HCT116 (cell line): ENCODE data around the gene KDM2B. TPM values are rescaled to one million over a fixed set of nuclear protein-coding genes. Genes with fewer than 3 reads are reported as not detected.

Source experiments
- ATAC-seq: fragments of 200-7000 bp; cut with Tn5 transposase; 2 replicates; pipeline ENCODE4 v1.9.1; 2020; ENCODE audit warnings: mild to moderate bottlenecking, moderate library complexity
- BruUV-seq: library from RNA; stranded (reverse); fragments of 400-500 nt; replicated peaks from 2 replicates; lab custom pipeline; 2021; lab: Mats Ljungman, UMichigan
- CTCF ChIA-PET: fragments of 300-600 bp; sonication (Branson Sonifier 250); formaldehyde crosslinking; loops from one replicate; lab custom pipeline; 2021; ENCODE audit warnings: antibody characterized with exemption; lab: Charles Lee
- POLR2A ChIA-PET: fragments of 300-600, 350-600 bp; sonication (Branson Sonifier 250); formaldehyde crosslinking; loops from one replicate; lab custom pipeline; 2021; ENCODE audit warnings: antibody characterized with exemption; lab: Charles Lee
- RAD21 ChIA-PET, 2 experiments: fragments of 300-600 bp; sonication (Branson Sonifier 250); formaldehyde crosslinking; loops; one replicate each; lab custom pipeline; 2023; ENCODE audit warnings: low total read pairs in 2 of 2; ENCODE audit not compliant: uncharacterized antibody in 2 of 2, unreplicated experiment in 2 of 2, low non-redundant PET in 1 of 2; lab: Charles Lee
- DNase-seq: peaks from one replicate; pipeline ENCODE4 v3.0.0-alpha.2; 2010; ENCODE audit warnings: low read depth, low spot score
- H2AFZ ChIP-seq: fragments of 200-600 bp; shearing (Covaris generic), sonication (generic); 2 replicates; pipeline ENCODE4 v1.6.1; 2017; ENCODE audit warnings: low read depth, mixed run types, mixed read lengths, antibody characterized with exemption, low read length; ENCODE audit not compliant: poor library complexity, severe bottlenecking
- H3K27ac ChIP-seq: 2 replicates; pipeline ENCODE4 v1.5.1; 2012; ENCODE audit warnings: low read depth, low read length
- H3K27me3 ChIP-seq: fragments of 200-600 bp; sonication (generic); 2 replicates; pipeline ENCODE4 v1.6.1; 2016; ENCODE audit warnings: mixed run types, low read length, mixed read lengths; ENCODE audit not compliant: insufficient read depth
- H3K36me3 ChIP-seq, 2 experiments: fragments of 200-500 bp in 1 of 2; fragments of 200-600 bp in 1 of 2; sonication (Bioruptor generic) in 1 of 2; sonication (generic) in 1 of 2; 2 replicates each; pipeline versions ENCODE4 v1.5.1 to v1.6.1; 2014 to 2016; ENCODE audit warnings: low read length in 2 of 2, inconsistent platforms in 1 of 2, mixed read lengths in 1 of 2, mixed run types in 1 of 2; ENCODE audit not compliant: insufficient read depth in 2 of 2, control insufficient read depth in 1 of 2
- H3K4me1 ChIP-seq, 2 experiments: fragments of 200-600 bp in 1 of 2; sonication (generic) in 1 of 2; 2 replicates each; pipeline versions ENCODE4 v1.5.1 to v1.6.1; 2012 to 2017; ENCODE audit warnings: low read length in 2 of 2, inconsistent platforms in 1 of 2, mild to moderate bottlenecking in 1 of 2, mixed read lengths in 1 of 2, mixed run types in 1 of 2, moderate library complexity in 1 of 2; ENCODE audit not compliant: insufficient read depth in 2 of 2, control insufficient read depth in 1 of 2
- H3K4me2 ChIP-seq: fragments of 200-600 bp; sonication (generic); 2 replicates; pipeline ENCODE4 v1.6.1; 2017; ENCODE audit warnings: mixed run types, low read length, mixed read lengths
- H3K4me3 ChIP-seq, 2 experiments: fragments of 200-600 bp in 1 of 2; sonication (generic) in 1 of 2; replicated peaks in 1 of 2; 2 replicates each; pipeline ENCODE4 v1.5.1; 2011 to 2016; ENCODE audit warnings: low read length in 2 of 2, control low read depth in 1 of 2, low read depth in 1 of 2, mild to moderate bottlenecking in 1 of 2, mixed read lengths in 1 of 2, mixed run types in 1 of 2
- H3K79me2 ChIP-seq: fragments of 200-600 bp; sonication (generic); 2 replicates; pipeline ENCODE4 v1.6.1; 2017; ENCODE audit warnings: mild to moderate bottlenecking, mixed run types, low read length, moderate library complexity, mixed read lengths; ENCODE audit not compliant: insufficient read depth
- H3K9ac ChIP-seq: fragments of 200-600 bp; sonication (generic); 2 replicates; pipeline ENCODE4 v1.6.1; 2016; ENCODE audit warnings: low read length, mixed read lengths
- H3K9me2 ChIP-seq: fragments of 200-600 bp; sonication (generic), shearing (Covaris generic); 2 replicates; pipeline ENCODE4 v1.6.1; 2017; ENCODE audit warnings: mixed run types, mild to moderate bottlenecking, moderate library complexity; ENCODE audit not compliant: insufficient read depth
- H3K9me3 ChIP-seq, 2 experiments: fragments of 200-500 bp in 1 of 2; fragments of 200-600 bp in 1 of 2; sonication (Bioruptor generic) in 1 of 2; sonication (generic) in 1 of 2; 2 replicates each; pipeline ENCODE4 v1.6.1; 2014 to 2017; ENCODE audit warnings: low read length in 2 of 2, mixed read lengths in 2 of 2, inconsistent platforms in 1 of 2, low read depth in 1 of 2, mild to moderate bottlenecking in 1 of 2, mixed run types in 1 of 2, moderate library complexity in 1 of 2; ENCODE audit not compliant: control insufficient read depth in 1 of 2, insufficient read depth in 1 of 2
- H4K20me1 ChIP-seq: fragments of 200-600 bp; sonication (generic), shearing (Covaris generic); 2 replicates; pipeline ENCODE4 v1.6.1; 2017; ENCODE audit warnings: mixed run types, mild to moderate bottlenecking, moderate library complexity; ENCODE audit not compliant: insufficient read depth
- CEBPB ChIP-seq: IDR thresholded peaks from 2 replicates; pipeline ENCODE4 v1.6.1; 2012; ENCODE audit warnings: low read depth
- EGR1 ChIP-seq: IDR thresholded peaks from 2 replicates; pipeline ENCODE4 v1.6.1; 2012; ENCODE audit warnings: low read depth
- ELF1 ChIP-seq: IDR thresholded peaks from 2 replicates; pipeline ENCODE4 v1.6.1; 2012; ENCODE audit warnings: low read depth, borderline replicate concordance
- EZH2 ChIP-seq: fragments of 200-600 bp; sonication (generic); IDR thresholded peaks from 2 replicates; pipeline ENCODE4 v1.6.1; 2017; ENCODE audit warnings: antibody characterized with exemption, mixed run types
- EZH2phosphoT487 ChIP-seq: fragments of 200-600 bp; IDR thresholded peaks from 2 replicates; pipeline ENCODE4 v1.6.1; 2018; ENCODE audit warnings: antibody characterized with exemption, borderline replicate concordance
- FOSL1 ChIP-seq: IDR thresholded peaks from 2 replicates; pipeline ENCODE4 v1.6.1; 2012; ENCODE audit warnings: low read depth
- JUND ChIP-seq: IDR thresholded peaks from 2 replicates; pipeline ENCODE4 v1.6.1; 2012
- POLR2A ChIP-seq: IDR thresholded peaks from 2 replicates; pipeline ENCODE4 v1.7.0; 2011; ENCODE audit warnings: borderline replicate concordance; ENCODE audit not compliant: insufficient read depth, insufficient read length; ENCODE audit errors: extremely low read depth
- RAD21 ChIP-seq: IDR thresholded peaks from 2 replicates; pipeline ENCODE4 v1.6.1; 2012; ENCODE audit warnings: low read depth, mild to moderate bottlenecking
- SIN3A ChIP-seq: IDR thresholded peaks from 2 replicates; pipeline ENCODE4 v1.6.1; 2012; ENCODE audit warnings: low read depth
- SP1 ChIP-seq: IDR thresholded peaks from 2 replicates; pipeline ENCODE4 v1.6.1; 2012; ENCODE audit warnings: low read depth
- SRF ChIP-seq: IDR thresholded peaks from 2 replicates; pipeline ENCODE4 v1.6.1; 2012; ENCODE audit warnings: low read depth
- YY1 ChIP-seq: IDR thresholded peaks from 2 replicates; pipeline ENCODE4 v1.6.1; 2011; ENCODE audit warnings: low read length, low read depth, moderate library complexity, mild to moderate bottlenecking; ENCODE audit not compliant: insufficient replicate concordance; ENCODE audit errors: extremely low read depth
- ZFX ChIP-seq: fragments of 450-650 bp; IDR thresholded peaks from 2 replicates; pipeline ENCODE4 v1.6.1; 2017
- ZNF274 ChIP-seq: fragments of 200-500 bp; sonication (Bioruptor generic); IDR thresholded peaks from 2 replicates; pipeline ENCODE4 v1.6.1; 2014; ENCODE audit warnings: mild to moderate bottlenecking, low read depth, low read length, inconsistent platforms
- intact Hi-C: fragments of 100-400 bp; cut with micrococcal nuclease; formaldehyde crosslinking; loops from 2 replicates; pipeline ENCODE4 v1.10.0; 2022
- total RNA-seq: library from RNA; stranded (reverse); gene quantifications from one replicate; pipeline ENCODE4 v1.2.1, GENCODE V29; 2021; ENCODE audit not compliant: unreplicated experiment
- TF ChIP-seq, protein P1 (sequence below): IDR thresholded peaks from 2 replicates; pipeline ENCODE4 v1.6.1; 2011; ENCODE audit warnings: mild to moderate bottlenecking, low read length, moderate library complexity; ENCODE audit not compliant: insufficient replicate concordance; ENCODE audit errors: extremely low read depth
- TF ChIP-seq, protein P2 (sequence below), 3 experiments: fragments of 200-600 bp in 1 of 3; sonication (generic) in 1 of 3; IDR thresholded peaks in 2 of 3; conservative IDR thresholded peaks in 1 of 3; 2 replicates each; pipeline ENCODE4 v1.5.1; 2012 to 2017; ENCODE audit warnings: low read depth in 2 of 3, low read length in 2 of 3, antibody characterized with exemption in 1 of 3, borderline replicate concordance in 1 of 3, control low read depth in 1 of 3, mild to moderate bottlenecking in 1 of 3, mixed read lengths in 1 of 3, mixed run types in 1 of 3, moderate library complexity in 1 of 3; ENCODE audit not compliant: insufficient read depth in 1 of 3
- TF ChIP-seq, protein P3 (sequence below): IDR thresholded peaks from 2 replicates; pipeline ENCODE4 v1.6.1; 2012

Gene KDM2B
- total RNA-seq, 1 experiment from 2014 or later, result 36.7 TPM

DNA sequence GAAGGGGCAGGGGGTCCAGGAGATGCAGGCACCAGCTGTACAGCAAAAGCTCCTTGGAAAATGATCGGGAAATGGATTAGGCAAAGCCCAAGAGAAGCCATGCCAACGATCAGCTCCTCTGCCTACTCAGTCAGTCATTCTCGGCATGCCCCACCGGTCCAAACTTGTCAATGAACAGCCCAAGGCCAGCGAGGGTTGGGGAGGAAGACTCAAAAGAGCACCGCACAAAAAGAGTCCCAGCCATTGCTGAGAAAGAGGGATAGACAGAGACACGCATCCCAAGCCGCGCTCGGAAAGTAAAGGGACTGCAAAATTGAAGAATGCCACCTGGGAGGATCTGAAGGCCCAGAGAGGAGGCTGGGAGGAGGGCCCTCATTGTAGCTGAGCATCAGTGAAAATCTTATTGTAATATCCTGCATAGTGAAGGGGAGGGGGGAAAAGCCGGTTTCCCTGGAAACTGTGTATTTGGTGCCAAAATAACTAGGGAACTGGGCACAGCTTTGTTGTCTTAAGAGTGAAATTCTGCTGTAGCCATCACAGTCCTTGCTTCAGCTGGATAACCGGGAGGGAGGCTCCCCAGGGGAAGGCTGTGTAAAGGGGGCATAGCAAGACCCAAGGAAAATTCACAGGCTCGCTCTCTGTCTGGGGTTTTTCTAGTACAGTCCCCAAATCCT, 4.7 kb downstream of the KDM2B start:
- no TSS peak for BruUV-seq
- Histone ChIP-seq H2AFZ (no peak overlapping the region), H3K4me2 (no peak overlapping the region)

More for the DNA sequence above, 4.7 kb downstream of the KDM2B start:
- intact Hi-C loops, result no loop called here
- no peak for TF ChIP-seq RAD21
- no peak for TF ChIP-seq SIN3A
- no peak for TF ChIP-seq CEBPB
- no peak for TF ChIP-seq JUND
- no peak for TF ChIP-seq ZFX
- no peak for TF ChIP-seq SP1
- no peak for TF ChIP-seq SRF
- TF ChIP-seq, protein P1, sequence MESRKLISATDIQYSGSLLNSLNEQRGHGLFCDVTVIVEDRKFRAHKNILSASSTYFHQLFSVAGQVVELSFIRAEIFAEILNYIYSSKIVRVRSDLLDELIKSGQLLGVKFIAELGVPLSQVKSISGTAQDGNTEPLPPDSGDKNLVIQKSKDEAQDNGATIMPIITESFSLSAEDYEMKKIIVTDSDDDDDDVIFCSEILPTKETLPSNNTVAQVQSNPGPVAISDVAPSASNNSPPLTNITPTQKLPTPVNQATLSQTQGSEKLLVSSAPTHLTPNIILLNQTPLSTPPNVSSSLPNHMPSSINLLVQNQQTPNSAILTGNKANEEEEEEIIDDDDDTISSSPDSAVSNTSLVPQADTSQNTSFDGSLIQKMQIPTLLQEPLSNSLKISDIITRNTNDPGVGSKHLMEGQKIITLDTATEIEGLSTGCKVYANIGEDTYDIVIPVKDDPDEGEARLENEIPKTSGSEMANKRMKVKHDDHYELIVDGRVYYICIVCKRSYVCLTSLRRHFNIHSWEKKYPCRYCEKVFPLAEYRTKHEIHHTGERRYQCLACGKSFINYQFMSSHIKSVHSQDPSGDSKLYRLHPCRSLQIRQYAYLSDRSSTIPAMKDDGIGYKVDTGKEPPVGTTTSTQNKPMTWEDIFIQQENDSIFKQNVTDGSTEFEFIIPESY, result no peak
- no peak for TF ChIP-seq EZH2
- no peak for TF ChIP-seq ZNF274
- no peak for TF ChIP-seq FOSL1
- TF ChIP-seq, protein P2, sequence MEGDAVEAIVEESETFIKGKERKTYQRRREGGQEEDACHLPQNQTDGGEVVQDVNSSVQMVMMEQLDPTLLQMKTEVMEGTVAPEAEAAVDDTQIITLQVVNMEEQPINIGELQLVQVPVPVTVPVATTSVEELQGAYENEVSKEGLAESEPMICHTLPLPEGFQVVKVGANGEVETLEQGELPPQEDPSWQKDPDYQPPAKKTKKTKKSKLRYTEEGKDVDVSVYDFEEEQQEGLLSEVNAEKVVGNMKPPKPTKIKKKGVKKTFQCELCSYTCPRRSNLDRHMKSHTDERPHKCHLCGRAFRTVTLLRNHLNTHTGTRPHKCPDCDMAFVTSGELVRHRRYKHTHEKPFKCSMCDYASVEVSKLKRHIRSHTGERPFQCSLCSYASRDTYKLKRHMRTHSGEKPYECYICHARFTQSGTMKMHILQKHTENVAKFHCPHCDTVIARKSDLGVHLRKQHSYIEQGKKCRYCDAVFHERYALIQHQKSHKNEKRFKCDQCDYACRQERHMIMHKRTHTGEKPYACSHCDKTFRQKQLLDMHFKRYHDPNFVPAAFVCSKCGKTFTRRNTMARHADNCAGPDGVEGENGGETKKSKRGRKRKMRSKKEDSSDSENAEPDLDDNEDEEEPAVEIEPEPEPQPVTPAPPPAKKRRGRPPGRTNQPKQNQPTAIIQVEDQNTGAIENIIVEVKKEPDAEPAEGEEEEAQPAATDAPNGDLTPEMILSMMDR (IDR thresholded peaks at IDR 0.05 in 2 of 3, conservative IDR thresholded peaks at IDR 0.05 in 1 of 3; ENCODE audit: borderline replicate concordance in 1 of 3, insufficient read depth in 1 of 3, low read depth in 2 of 3, low read length in 2 of 3), result no peak
- TF ChIP-seq YY1, result no peak
- TF ChIP-seq, protein P3, sequence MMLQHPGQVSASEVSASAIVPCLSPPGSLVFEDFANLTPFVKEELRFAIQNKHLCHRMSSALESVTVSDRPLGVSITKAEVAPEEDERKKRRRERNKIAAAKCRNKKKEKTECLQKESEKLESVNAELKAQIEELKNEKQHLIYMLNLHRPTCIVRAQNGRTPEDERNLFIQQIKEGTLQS, result no peak
- TF ChIP-seq POLR2A, result no peak
- TF ChIP-seq EGR1, result no peak
- no peak for TF ChIP-seq ELF1
- no peak for TF ChIP-seq EZH2phosphoT487
- Histone ChIP-seq H3K4me3 (no peak overlapping the region), H3K9me2 (no peaks in the 10 kb centered on the region), H3K9me3 (no peaks in the 10 kb centered on the region), H3K79me2 (no peaks in the 10 kb centered on the region), H3K4me1 (peaks cover 7 to 14% of the 10 kb centered on the region in 2 experiments; a peak in 3 of 4 replicates), H4K20me1 (no peaks in the 10 kb centered on the region), H3K27me3 (no peaks in the 10 kb centered on the region), H3K27ac (no peak overlapping the region), H3K36me3 (no peaks in the 10 kb centered on the region), H3K9ac (no peak overlapping the region)
- no peak for ATAC-seq
- ChIA-PET CTCF (interaction anchor here (1.0 to 1.2 kb wide), 2 partner anchors 24 to 218 kb away, joined by 3 read pairs; no protein-coding TSS in a partner anchor), RAD21 (no interaction called here), POLR2A (interaction anchor here (1.2 kb wide), 1 partner anchor 13 kb away, joined by 5 read pairs; no protein-coding TSS in a partner anchor)
- DNase-seq, result no peak
